ENCODE results near the gene JADE1.

DNA sequence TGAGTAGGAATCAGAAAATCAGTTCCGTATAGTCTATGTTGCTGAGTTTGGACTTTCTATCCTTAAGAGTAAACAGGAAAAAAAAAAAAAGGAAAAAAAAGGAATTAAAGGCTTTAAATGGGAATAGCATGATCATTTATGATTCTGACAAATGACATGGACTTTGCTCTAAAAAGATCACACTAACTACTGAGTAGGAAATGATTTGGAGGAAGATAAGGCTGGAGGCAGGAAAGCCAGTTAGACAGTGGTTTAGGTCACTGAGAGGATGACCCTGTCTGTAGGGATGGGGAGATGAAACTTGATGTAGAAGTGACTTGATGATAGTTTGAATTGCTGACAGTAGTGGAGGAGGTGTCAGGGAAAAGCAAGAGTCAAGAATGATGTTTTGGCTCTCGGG lies 9.2 kb upstream of the JADE1 start:
- TF ChIP-seq CTCF (IDR thresholded peaks at IDR 0.05; ENCODE audit: low read depth, low read length) (no peak), MYC (IDR thresholded peaks at IDR 0.05; ENCODE audit: low read depth, low read length) (no peak), MAX (IDR thresholded peaks at IDR 0.05; ENCODE audit: low read depth, low read length) (no peak)

Measured in NB4 (cell line).